CD4-positive, CD25-positive, alpha-beta regulatory T cell (primary cell): ENCODE results near the gene TCF7L2. TPM values are rescaled to one million over a fixed set of nuclear protein-coding genes. Genes with fewer than 3 reads are reported as not detected.

ENCODE experiments used
- ATAC-seq, 2 donors: fragments of 150-1000 bp; cut with Tn5 transposase; one replicate each; pipeline ENCODE4 v1.10.0; 2021; ENCODE audit warnings: low read depth in 2 of 2, moderate number of reproducible peaks in 2 of 2, moderate library complexity in 1 of 2
- DNase-seq, 3 donors: peaks; one replicate each; pipeline versions ENCODE4 v3.0.0 to v3.0.0-alpha.2; 2012 to 2022; ENCODE audit warnings: mixed read lengths in 1 of 3
- H3K27ac ChIP-seq: one replicate; pipeline ENCODE4 v1.7.0; 2013; ENCODE audit warnings: mild to moderate bottlenecking, low read length; ENCODE audit not compliant: insufficient read depth, poor library complexity, severe bottlenecking
- H3K27me3 ChIP-seq: one replicate; pipeline ENCODE4 v1.7.0; 2013; ENCODE audit warnings: low read length; ENCODE audit not compliant: control insufficient read depth, insufficient read depth
- H3K36me3 ChIP-seq: one replicate; pipeline ENCODE4 v1.7.0; 2013; ENCODE audit warnings: mild to moderate bottlenecking, low read length, moderate library complexity; ENCODE audit not compliant: control insufficient read depth, insufficient read depth
- H3K4me1 ChIP-seq: 2 replicates; pipeline ENCODE4 v1.7.0; 2013; ENCODE audit warnings: mild to moderate bottlenecking, low read length; ENCODE audit not compliant: insufficient read depth, control insufficient read depth, poor library complexity, severe bottlenecking
- H3K4me3 ChIP-seq: one replicate; pipeline ENCODE4 v1.7.0; 2013; ENCODE audit warnings: low read depth, mild to moderate bottlenecking, low read length, moderate library complexity
- H3K9me3 ChIP-seq, 2 experiments: 1 replicate in 1 of 2; 2 replicates in 1 of 2; pipeline ENCODE4 v1.7.0; 2013; ENCODE audit warnings: low read length in 2 of 2, mild to moderate bottlenecking in 1 of 2, moderate library complexity in 1 of 2; ENCODE audit not compliant: control insufficient read depth in 2 of 2
- H3K27ac Mint-ChIP-seq, 3 donors: one replicate each; pipeline ENCODE4 v1.8.0; 2020 to 2022; ENCODE audit warnings: mild to moderate bottlenecking in 3 of 3, mixed read lengths in 3 of 3, moderate library complexity in 2 of 3
- H3K27me3 Mint-ChIP-seq: one replicate; pipeline ENCODE4 v1.8.0; 2022; ENCODE audit warnings: mild to moderate bottlenecking, mixed read lengths
- H3K36me3 Mint-ChIP-seq: one replicate; pipeline ENCODE4 v1.8.0; 2020; ENCODE audit warnings: mixed read lengths
- H3K4me1 Mint-ChIP-seq, 4 donors: one replicate each; pipeline ENCODE4 v1.8.0; 2020 to 2022; ENCODE audit warnings: mixed read lengths in 4 of 4, mild to moderate bottlenecking in 1 of 4
- H3K4me3 Mint-ChIP-seq, 4 donors: one replicate each; pipeline ENCODE4 v1.8.0; 2020 to 2022; ENCODE audit warnings: mild to moderate bottlenecking in 4 of 4, mixed read lengths in 4 of 4, moderate library complexity in 3 of 4
- H3K9me3 Mint-ChIP-seq, 7 donors: one replicate each; pipeline ENCODE4 v1.8.0; 2020 to 2022; ENCODE audit warnings: mixed read lengths in 7 of 7, mild to moderate bottlenecking in 3 of 7, moderate library complexity in 2 of 7
- polyA plus RNA-seq, 4 donors: library from polyadenylated mRNA; unstranded; fragments of 300-500 nt; fragmentation: Illumina TruSeq; gene quantifications; one replicate each; pipeline ENCODE4 v1.2.3, GENCODE V29; 2021
- total RNA-seq: library from RNA; stranded (reverse); gene quantifications from one replicate; pipeline ENCODE4 v1.2.3, GENCODE V29; 2022

The TCF7L2 gene
- total and polyA plus RNA-seq, 5 donors from 2014 or later = 0.38 to 1.8 (median 0.52) TPM; not detected in 1

DNA sequence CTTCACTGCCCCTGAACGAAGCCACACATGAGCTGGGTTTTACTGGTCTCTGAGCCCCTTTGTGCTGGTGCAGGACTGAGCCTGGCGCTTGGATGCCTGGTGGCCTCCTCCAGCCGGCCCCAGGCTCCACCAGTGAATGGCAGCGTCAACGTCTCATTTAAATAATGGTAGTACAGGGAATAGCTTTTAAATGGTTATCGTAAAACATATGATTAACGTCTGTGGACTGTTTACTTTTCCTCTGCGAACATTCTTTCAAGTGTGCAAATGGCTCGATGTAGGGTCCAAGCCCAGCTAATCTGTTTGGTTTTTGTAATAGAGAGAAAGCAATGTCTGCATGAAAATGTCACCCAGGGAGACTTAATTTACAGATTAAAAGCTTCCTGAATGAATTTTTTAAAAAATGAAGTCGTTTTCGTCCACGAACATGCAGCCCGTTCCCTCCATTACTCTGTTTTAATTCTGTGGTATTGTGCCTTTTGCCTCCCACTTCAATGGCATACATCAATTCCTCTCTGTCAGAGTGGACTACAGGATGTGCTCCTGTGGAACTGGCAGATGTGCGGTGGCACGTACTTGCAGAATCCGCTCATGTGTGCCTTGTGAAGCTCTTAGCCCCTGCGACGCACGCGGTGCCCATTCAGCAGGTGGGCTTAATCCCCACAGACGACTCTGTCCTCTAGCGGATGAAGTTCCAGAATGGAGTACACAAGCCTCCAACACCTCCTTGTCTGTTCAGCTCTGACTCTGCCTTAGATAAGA is 192.7 kb downstream of the TCF7L2 start:
- Histone ChIP-seq H3K27me3 (no peaks in the 10 kb centered on the region), H3K4me3 (no peak overlapping the region), H3K4me1 (no peaks in the 10 kb centered on the region), H3K27ac (no peak overlapping the region), H3K36me3 (no peaks in the 10 kb centered on the region), H3K9me3 (no peaks in the 10 kb centered on the region)
- no peak overlapping the region for H3K4me3 Mint-ChIP-seq
- no peaks in the 10 kb centered on the region for H3K27me3 Mint-ChIP-seq
- no peak for ATAC-seq
- no peaks in the 10 kb centered on the region for H3K9me3 Mint-ChIP-seq
- H3K4me1 Mint-ChIP-seq = no peaks in the 10 kb centered on the region
- no peaks in the 10 kb centered on the region for H3K36me3 Mint-ChIP-seq
- no peak for DNase-seq
- H3K27ac Mint-ChIP-seq = peak overlapping the region in 1 of 3 donors; percentile 69

DNA sequence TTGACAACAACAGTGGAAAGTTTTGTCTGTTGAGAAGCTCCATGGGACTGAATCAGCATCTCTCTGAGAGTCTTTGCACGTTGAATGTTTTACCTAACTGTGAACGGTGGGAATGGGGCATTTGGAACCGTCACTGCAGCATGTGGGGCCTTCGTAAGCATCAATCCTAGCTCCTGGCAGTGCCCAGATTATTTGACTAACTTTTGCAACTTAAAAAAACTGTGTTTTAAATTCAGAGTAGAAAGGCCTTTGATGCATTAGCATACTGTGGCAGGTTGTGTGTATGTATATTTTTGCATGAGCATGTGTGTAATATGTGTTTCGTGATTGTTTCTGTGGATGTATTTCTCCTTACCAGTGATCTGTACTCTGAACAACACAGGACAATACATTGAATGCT is 194.5 kb downstream of the TCF7L2 start:
- no peaks in the 10 kb centered on the region for H3K27me3 ChIP-seq
- ATAC-seq (no peak), DNase-seq (no peak)
- no peaks in the 10 kb centered on the region for H3K36me3 ChIP-seq
- H3K4me1 Mint-ChIP-seq = no peaks in the 10 kb centered on the region
- peaks cover 0 to 3% (median 0%) of the 10 kb centered on the region in 7 donors for H3K9me3 Mint-ChIP-seq
- H3K4me3 ChIP-seq = no peak overlapping the region
- no peaks in the 10 kb centered on the region for H3K9me3 ChIP-seq
- H3K27me3 Mint-ChIP-seq = no peaks in the 10 kb centered on the region
- no peaks in the 10 kb centered on the region for H3K36me3 Mint-ChIP-seq
- H3K4me3 Mint-ChIP-seq = no peak overlapping the region
- H3K27ac ChIP-seq = no peak overlapping the region
- H3K27ac Mint-ChIP-seq = no peak overlapping the region
- no peaks in the 10 kb centered on the region for H3K4me1 ChIP-seq

DNA sequence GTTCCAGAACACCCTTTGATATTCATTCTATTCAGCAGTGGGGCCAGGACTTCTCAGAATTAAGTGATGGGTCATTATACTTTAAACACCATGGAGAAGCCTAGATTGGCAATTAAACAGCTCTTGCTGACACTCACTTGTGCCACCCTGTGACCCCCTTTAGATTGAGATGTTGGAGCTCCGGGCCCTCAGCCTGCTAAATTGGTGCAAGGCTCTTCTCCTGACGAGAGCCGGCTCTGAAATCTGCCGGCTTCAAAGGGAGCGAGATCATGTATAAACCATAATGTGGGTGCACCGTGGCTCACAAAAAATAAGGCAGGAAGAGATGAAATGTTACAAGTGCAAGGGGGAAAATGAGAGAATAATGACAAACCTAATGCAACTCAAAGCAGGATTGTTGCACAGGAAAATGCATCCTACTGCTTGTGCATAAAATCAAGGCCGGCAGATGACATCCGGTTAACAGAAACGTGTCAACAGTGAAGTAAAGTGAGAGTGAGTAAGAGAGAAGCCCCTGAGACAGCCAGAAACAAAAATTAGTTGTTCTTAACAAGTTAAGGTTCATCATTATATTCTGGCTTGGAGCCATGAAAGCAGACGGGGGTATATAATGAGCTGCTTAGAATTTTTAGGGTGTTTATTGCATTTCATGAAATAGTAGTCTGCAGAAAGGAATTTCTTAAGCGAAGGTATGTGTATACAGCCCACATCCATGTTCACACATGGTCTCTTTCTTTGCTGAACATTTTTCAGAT is 198.2 kb downstream of the TCF7L2 start:
- no peaks in the 10 kb centered on the region for H3K4me1 ChIP-seq
- H3K4me3 ChIP-seq = no peak overlapping the region
- Mint-ChIP-seq H3K9me3 (peaks cover 0 to 5% (median 0%) of the 10 kb centered on the region in 7 donors), H3K36me3 (peaks cover 9% of the 10 kb centered on the region), H3K27me3 (no peaks in the 10 kb centered on the region), H3K4me3 (no peak overlapping the region), H3K4me1 (no peaks in the 10 kb centered on the region), H3K27ac (peak overlapping the region in 1 of 3 donors; percentile 79)
- no peak for ATAC-seq
- H3K36me3 ChIP-seq = no peaks in the 10 kb centered on the region
- no peaks in the 10 kb centered on the region for H3K9me3 ChIP-seq
- no peak overlapping the region for H3K27ac ChIP-seq
- H3K27me3 ChIP-seq = no peaks in the 10 kb centered on the region
- no peak for DNase-seq

DNA sequence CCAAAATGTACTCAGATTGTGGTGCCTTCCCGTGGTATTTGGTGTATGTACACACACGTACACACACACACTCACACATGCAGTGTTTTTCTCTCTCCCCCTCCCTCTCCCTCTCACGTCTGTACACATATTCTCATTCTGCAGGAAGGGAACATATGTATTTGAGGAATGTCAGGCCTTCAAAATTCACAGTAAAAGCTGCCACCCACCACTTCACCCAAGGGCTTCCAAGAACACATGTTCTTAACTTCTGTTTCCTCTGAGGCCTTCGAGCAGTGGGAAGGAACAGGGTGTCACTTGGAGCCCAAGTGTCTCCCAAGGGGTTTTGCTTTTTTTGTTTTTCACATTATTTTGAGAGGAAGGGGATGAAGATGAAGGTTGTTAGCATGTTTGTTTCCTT is 198.9 kb downstream of the TCF7L2 start:
- Mint-ChIP-seq H3K36me3 (peaks cover 9% of the 10 kb centered on the region), H3K4me1 (no peaks in the 10 kb centered on the region), H3K4me3 (no peak overlapping the region), H3K27ac (no peak overlapping the region), H3K27me3 (no peaks in the 10 kb centered on the region), H3K9me3 (peaks cover 0 to 7% (median 0%) of the 10 kb centered on the region in 7 donors)
- H3K27me3 ChIP-seq = no peaks in the 10 kb centered on the region
- no peak for DNase-seq
- H3K36me3 ChIP-seq = no peaks in the 10 kb centered on the region
- no peak overlapping the region for H3K4me3 ChIP-seq
- ATAC-seq = no peak
- no peak overlapping the region for H3K27ac ChIP-seq
- H3K9me3 ChIP-seq = no peaks in the 10 kb centered on the region
- H3K4me1 ChIP-seq = no peaks in the 10 kb centered on the region

DNA sequence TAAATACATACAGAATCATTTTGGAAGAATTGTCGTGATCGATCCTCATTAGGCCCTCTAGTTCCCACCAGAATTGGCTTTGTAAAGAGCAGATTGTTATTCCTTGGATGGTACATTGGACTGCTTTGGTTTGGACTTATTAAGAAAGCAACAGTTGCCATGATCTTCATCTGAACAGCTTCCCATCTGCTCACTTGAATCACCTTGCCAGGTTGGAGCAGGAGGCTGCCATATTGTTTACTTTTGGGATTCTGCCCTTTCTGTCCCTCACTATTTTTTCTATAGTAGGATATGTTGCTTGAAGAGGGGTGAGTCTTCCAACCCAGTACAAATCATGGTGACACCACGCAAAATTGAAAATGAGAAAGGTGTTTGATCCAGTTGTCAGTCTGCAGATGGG is 199.6 kb downstream of the TCF7L2 start:
- H3K9me3 ChIP-seq = no peaks in the 10 kb centered on the region
- no peaks in the 10 kb centered on the region for H3K36me3 ChIP-seq
- DNase-seq (no peak), ATAC-seq (no peak)
- no peaks in the 10 kb centered on the region for H3K4me1 ChIP-seq
- Mint-ChIP-seq H3K4me1 (no peaks in the 10 kb centered on the region), H3K27me3 (no peaks in the 10 kb centered on the region), H3K9me3 (peaks cover 0 to 8% (median 0%) of the 10 kb centered on the region in 7 donors), H3K36me3 (peaks cover 9% of the 10 kb centered on the region), H3K4me3 (no peak overlapping the region), H3K27ac (no peak overlapping the region)
- H3K27ac ChIP-seq = no peak overlapping the region
- H3K4me3 ChIP-seq = no peak overlapping the region
- H3K27me3 ChIP-seq = no peaks in the 10 kb centered on the region

DNA sequence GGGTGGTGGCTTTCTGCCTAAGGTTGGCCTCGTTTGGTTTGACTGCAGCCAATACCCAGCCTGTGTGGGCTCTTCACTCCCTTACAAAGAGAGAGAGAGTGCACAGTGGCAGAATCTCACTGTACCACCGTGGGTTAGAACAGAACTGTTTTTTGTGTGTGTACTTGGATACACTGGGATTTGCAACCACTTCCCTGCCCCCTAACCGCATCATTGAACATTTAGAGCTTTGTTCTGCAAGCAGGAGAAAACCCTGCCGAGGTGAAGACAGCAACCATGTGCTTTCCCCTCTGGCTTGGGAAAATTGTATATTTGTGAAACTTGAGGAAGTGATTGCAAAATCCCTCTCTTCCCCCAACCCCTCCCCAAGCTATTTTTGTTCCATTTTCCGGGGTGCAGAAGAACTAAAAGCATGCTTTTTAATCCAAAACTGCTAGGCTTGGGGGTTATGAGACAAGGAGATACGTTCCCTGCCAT is 201.2 kb downstream of the TCF7L2 start:
- H3K4me3 Mint-ChIP-seq = no peak overlapping the region
- no peaks in the 10 kb centered on the region for H3K9me3 ChIP-seq
- peak overlapping the region in 1 of 3 donors; percentile 58 for H3K27ac Mint-ChIP-seq
- no peaks in the 10 kb centered on the region for H3K27me3 Mint-ChIP-seq
- no peak for DNase-seq
- no peaks in the 10 kb centered on the region for H3K4me1 ChIP-seq
- no peaks in the 10 kb centered on the region for H3K4me1 Mint-ChIP-seq
- no peaks in the 10 kb centered on the region for H3K36me3 ChIP-seq
- peaks cover 9% of the 10 kb centered on the region for H3K36me3 Mint-ChIP-seq
- no peak overlapping the region for H3K27ac ChIP-seq
- H3K27me3 ChIP-seq = no peaks in the 10 kb centered on the region
- peaks cover 0 to 8% (median 0%) of the 10 kb centered on the region in 7 donors for H3K9me3 Mint-ChIP-seq
- H3K4me3 ChIP-seq = no peak overlapping the region
- no peak for ATAC-seq

DNA sequence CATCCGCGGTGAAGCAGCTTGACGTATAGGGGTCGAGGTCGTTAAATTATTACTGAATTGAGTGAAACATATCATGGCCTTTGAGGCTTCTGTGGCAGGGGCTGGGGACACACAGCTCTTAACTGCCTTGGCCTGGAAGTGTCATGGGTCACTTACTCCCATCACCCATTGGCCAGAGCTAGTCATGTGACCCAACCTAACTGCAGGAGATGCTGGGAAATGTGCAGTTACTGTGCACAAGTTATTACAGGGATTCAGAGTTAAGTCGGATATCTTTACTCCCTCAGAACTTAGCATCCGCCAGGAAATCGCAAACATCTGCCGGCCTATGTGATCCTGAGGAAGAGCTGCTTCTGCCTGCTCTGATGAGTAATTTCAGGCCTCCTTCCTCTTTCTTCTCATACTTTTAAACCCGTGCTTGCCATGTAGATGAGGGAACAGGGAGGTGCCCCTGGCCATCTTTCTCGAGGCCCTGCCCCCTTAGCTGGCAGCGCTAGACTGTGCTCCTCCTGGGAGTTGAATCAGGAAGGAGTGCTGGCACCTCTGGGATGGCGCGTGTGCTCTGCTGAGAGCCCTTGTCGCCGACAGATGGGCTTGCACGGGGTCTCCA is 203.6 kb downstream of the TCF7L2 start:
- ATAC-seq = no peak
- no peaks in the 10 kb centered on the region for H3K4me1 Mint-ChIP-seq

More for the DNA sequence above, 203.6 kb downstream of the TCF7L2 start:
- Mint-ChIP-seq H3K9me3 (peaks cover 0 to 4% (median 0%) of the 10 kb centered on the region in 7 donors), H3K27ac (no peak overlapping the region), H3K27me3 (no peaks in the 10 kb centered on the region), H3K36me3 (peaks cover 9% of the 10 kb centered on the region), H3K4me3 (no peak overlapping the region)
- no peak overlapping the region for H3K27ac ChIP-seq
- no peaks in the 10 kb centered on the region for H3K27me3 ChIP-seq
- no peaks in the 10 kb centered on the region for H3K4me1 ChIP-seq
- H3K4me3 ChIP-seq = no peak overlapping the region
- no peaks in the 10 kb centered on the region for H3K36me3 ChIP-seq
- DNase-seq = no peak
- no peaks in the 10 kb centered on the region for H3K9me3 ChIP-seq
